C1 segment of cervical spinal cord (tissue), 14 donors: ENCODE data around the gene GAREM1.

Source experiments
- DNase-seq, 14 donors: peaks; one replicate each; lab custom pipeline; 2025; lab: John Stamatoyannopoulos, UW

GAREM1 gene

GRCh38 chr18:32425466-32425865, 45.2 kb downstream of the GAREM1 start:
- no peak for DNase-seq

- no peak for DNase-seq
Measured at GRCh38 chr18:32424696-32425095, 46.0 kb downstream of the GAREM1 start.

GRCh38 chr18:32422978-32423740, 47.5 kb downstream of the GAREM1 start:
- no peak for DNase-seq

- peak in 1 of 14 donors; percentile 72 for DNase-seq
Measured at GRCh38 chr18:32422201-32422600, 48.5 kb downstream of the GAREM1 start.

- no peak for DNase-seq
Measured at GRCh38 chr18:32420084-32420750, 50.5 kb downstream of the GAREM1 start.

- DNase-seq: no peak
Measured at GRCh38 chr18:32418148-32418547, 52.5 kb downstream of the GAREM1 start.

GRCh38 chr18:32405588-32405987, 65.1 kb downstream of the GAREM1 start:
- DNase-seq: no peak

- no peak for DNase-seq
Measured at GRCh38 chr18:32401621-32402020, 69.1 kb downstream of the GAREM1 start.

GRCh38 chr18:32393407-32393806, 77.3 kb downstream of the GAREM1 start:
- no peak for DNase-seq

GRCh38 chr18:32391126-32391525, 79.6 kb downstream of the GAREM1 start:
- no peak for DNase-seq

- peak in 2 of 14 donors; percentile 6 to 12 for DNase-seq
Measured at GRCh38 chr18:32389858-32390257, 80.8 kb downstream of the GAREM1 start.

- DNase-seq: no peak
Measured at GRCh38 chr18:32389191-32389590, 81.5 kb downstream of the GAREM1 start.

GRCh38 chr18:32386471-32386870, 84.2 kb downstream of the GAREM1 start:
- peak in 1 of 14 donors; percentile 88 for DNase-seq

GRCh38 chr18:32383050-32383819, 87.4 kb downstream of the GAREM1 start:
- no peak for DNase-seq

GRCh38 chr18:32381761-32382160, 88.9 kb downstream of the GAREM1 start:
- DNase-seq: no peak

GRCh38 chr18:32380559-32380958, 90.1 kb downstream of the GAREM1 start:
- DNase-seq: no peak

GRCh38 chr18:32379891-32380290, 90.8 kb downstream of the GAREM1 start:
- DNase-seq: no peak

GRCh38 chr18:32378705-32379104, 92.0 kb downstream of the GAREM1 start:
- peak in 1 of 14 donors; percentile 19 for DNase-seq

- peak in 2 of 14 donors; percentile 4 to 70 for DNase-seq
Measured at GRCh38 chr18:32373995-32374394, 96.7 kb downstream of the GAREM1 start.

GRCh38 chr18:32373505-32373904, 97.2 kb downstream of the GAREM1 start:
- DNase-seq: peak in 1 of 14 donors; percentile 63

- DNase-seq: no peak
Measured at GRCh38 chr18:32372381-32373061, 98.2 kb downstream of the GAREM1 start.

- no peak for DNase-seq
Measured at GRCh38 chr18:32372047-32372380, 98.7 kb downstream of the GAREM1 start.
